Vagina (tissue), 2 donors: ENCODE measurements around the gene PPFIBP1.

ENCODE experiments used
- CTCF ChIP-seq, 3 experiments: fragments of 450-650 bp in 2 of 3; fragments of 200-600 bp in 1 of 3; sonication (generic) in 1 of 3; IDR thresholded peaks; one replicate each; pipeline ENCODE4 v1.5.1; 2017 to 2019; ENCODE audit warnings: antibody characterized with exemption in 3 of 3, mild to moderate bottlenecking in 2 of 3, moderate library complexity in 2 of 3
- POLR2A ChIP-seq, 2 donors: fragments of 450-650 bp; IDR thresholded peaks; one replicate each; pipeline ENCODE4 v1.6.1; 2017; ENCODE audit warnings: antibody characterized with exemption in 2 of 2, mild to moderate bottlenecking in 2 of 2, moderate library complexity in 2 of 2

DNA sequence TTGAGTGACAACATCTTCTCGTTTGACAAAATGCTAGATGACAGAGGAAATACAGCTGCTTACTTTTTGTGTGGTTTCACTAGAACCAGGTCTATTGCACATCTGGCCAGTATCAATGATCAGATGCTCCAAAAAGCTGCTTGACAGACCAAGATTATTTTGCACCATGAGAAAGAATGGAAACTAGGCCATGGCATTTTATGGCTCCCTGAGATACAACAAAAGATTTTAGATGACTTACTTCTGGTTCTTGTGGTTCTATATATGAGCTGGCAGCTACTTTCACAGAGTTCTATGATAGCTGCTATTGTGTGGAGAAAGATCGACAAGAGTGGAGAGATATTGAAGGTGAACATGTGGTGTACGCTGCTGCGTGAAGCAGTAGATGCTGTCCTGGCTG is 25.9 kb upstream of the PPFIBP1 start:
- TF ChIP-seq POLR2A (IDR thresholded peaks at IDR 0.05), result no peak
- no peak for TF ChIP-seq CTCF (IDR thresholded peaks at IDR 0.05)
